ENCODE results near the gene ITSN1. TPM values are rescaled to one million over a fixed set of nuclear protein-coding genes. Genes with fewer than 3 reads are reported as not detected.

The ITSN1 gene
- total and polyA plus RNA-seq, 2 of the 13 experiments (the other 11 are each of a cell fraction or from before 2014, with no cell fraction given) = 26.1 to 33.8 TPM

DNA sequence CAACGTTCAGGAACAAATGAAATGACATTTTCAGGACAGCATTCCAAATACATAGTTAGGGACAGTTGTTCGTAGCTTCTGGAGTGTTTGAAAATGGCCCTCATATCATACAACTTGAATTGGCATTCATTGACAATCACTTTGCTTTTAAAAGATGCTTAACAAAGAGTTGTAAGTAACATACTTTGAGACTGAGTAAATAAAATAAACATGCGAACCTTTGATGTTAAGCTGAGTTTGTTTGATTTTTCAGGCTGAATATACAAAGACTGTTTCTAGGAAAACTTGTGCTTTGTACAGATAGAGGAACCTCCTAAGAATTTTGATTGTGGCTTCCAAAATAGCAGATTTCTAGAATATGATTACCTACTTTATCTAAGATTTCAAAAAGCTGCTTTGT is 45.3 kb downstream of the ITSN1 start (continued):
- TF ChIP-seq, protein P1, sequence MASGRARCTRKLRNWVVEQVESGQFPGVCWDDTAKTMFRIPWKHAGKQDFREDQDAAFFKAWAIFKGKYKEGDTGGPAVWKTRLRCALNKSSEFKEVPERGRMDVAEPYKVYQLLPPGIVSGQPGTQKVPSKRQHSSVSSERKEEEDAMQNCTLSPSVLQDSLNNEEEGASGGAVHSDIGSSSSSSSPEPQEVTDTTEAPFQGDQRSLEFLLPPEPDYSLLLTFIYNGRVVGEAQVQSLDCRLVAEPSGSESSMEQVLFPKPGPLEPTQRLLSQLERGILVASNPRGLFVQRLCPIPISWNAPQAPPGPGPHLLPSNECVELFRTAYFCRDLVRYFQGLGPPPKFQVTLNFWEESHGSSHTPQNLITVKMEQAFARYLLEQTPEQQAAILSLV (CRISPR knock-in tag; IDR thresholded peaks at IDR 0.05; ENCODE audit: borderline replicate concordance) = no peak
- TF ChIP-seq TCF7L2 (IDR thresholded peaks at IDR 0.05; ENCODE audit: low read depth, low read length) = peak; percentile 86
- TF ChIP-seq ZNF749 (CRISPR knock-in tag; IDR thresholded peaks at IDR 0.05; ENCODE audit: borderline replicate concordance) = no peak
- 0 out of 2 replicates have a peak, but pooled peaks have one; percentile 27 for TF ChIP-seq ZNF24 (IDR thresholded peaks at IDR 0.05)
- TF ChIP-seq ZMYM2 (CRISPR knock-in tag; IDR thresholded peaks at IDR 0.05) = no peak
- no peak for TF ChIP-seq SOX6 (IDR thresholded peaks at IDR 0.05)
- TF ChIP-seq SOX6 (CRISPR knock-in tag; IDR thresholded peaks at IDR 0.05) = peak; percentile 86
- peak; percentile 97 for TF ChIP-seq SOX5 (CRISPR knock-in tag; IDR thresholded peaks at IDR 0.05; ENCODE audit: borderline replicate concordance)
- TF ChIP-seq YY1 (IDR thresholded peaks at IDR 0.05; ENCODE audit: insufficient read depth, insufficient replicate concordance, low read depth, low read length) = no peak
- TF ChIP-seq REXO4 (CRISPR knock-in tag; IDR thresholded peaks at IDR 0.05; ENCODE audit: borderline replicate concordance) = no peak
- peak; percentile 46; the same call in 1 of the 2 replicates for TF ChIP-seq SAP130 (CRISPR knock-in tag; IDR thresholded peaks at IDR 0.05; ENCODE audit: low read depth)
- 0 out of 2 replicates have a peak, but pooled peaks have one; percentile 52 for TF ChIP-seq FOXA1 (IDR thresholded peaks at IDR 0.05)
- peak; percentile 88 for TF ChIP-seq FOXA1 (CRISPR knock-in tag; IDR thresholded peaks at IDR 0.05)
- TF ChIP-seq ATAD3A (CRISPR knock-in tag; IDR thresholded peaks at IDR 0.05) = no peak
- no peak for TF ChIP-seq ZNF75D (CRISPR knock-in tag; IDR thresholded peaks at IDR 0.05; ENCODE audit: borderline replicate concordance)
- no peak for TF ChIP-seq ZNF850 (CRISPR knock-in tag; conservative IDR thresholded peaks at IDR 0.05)
- no peak for TF ChIP-seq ZNF296 (CRISPR knock-in tag; conservative IDR thresholded peaks at IDR 0.05)
- no peak for TF ChIP-seq MZF1 (CRISPR knock-in tag; IDR thresholded peaks at IDR 0.05; ENCODE audit: borderline replicate concordance)
- no peak for TF ChIP-seq ZNF207 (IDR thresholded peaks at IDR 0.05; ENCODE audit: borderline replicate concordance)
- TF ChIP-seq, protein P2, sequence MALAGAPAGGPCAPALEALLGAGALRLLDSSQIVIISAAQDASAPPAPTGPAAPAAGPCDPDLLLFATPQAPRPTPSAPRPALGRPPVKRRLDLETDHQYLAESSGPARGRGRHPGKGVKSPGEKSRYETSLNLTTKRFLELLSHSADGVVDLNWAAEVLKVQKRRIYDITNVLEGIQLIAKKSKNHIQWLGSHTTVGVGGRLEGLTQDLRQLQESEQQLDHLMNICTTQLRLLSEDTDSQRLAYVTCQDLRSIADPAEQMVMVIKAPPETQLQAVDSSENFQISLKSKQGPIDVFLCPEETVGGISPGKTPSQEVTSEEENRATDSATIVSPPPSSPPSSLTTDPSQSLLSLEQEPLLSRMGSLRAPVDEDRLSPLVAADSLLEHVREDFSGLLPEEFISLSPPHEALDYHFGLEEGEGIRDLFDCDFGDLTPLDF (CRISPR knock-in tag; IDR thresholded peaks at IDR 0.05) = no peak
- TF ChIP-seq, protein P3, sequence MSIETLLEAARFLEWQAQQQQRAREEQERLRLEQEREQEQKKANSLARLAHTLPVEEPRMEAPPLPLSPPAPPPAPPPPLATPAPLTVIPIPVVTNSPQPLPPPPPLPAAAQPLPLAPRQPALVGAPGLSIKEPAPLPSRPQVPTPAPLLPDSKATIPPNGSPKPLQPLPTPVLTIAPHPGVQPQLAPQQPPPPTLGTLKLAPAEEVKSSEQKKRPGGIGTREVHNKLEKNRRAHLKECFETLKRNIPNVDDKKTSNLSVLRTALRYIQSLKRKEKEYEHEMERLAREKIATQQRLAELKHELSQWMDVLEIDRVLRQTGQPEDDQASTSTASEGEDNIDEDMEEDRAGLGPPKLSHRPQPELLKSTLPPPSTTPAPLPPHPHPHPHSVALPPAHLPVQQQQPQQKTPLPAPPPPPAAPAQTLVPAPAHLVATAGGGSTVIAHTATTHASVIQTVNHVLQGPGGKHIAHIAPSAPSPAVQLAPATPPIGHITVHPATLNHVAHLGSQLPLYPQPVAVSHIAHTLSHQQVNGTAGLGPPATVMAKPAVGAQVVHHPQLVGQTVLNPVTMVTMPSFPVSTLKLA (IDR thresholded peaks at IDR 0.05) = no peak
- no peak for TF ChIP-seq CAMTA2 (CRISPR knock-in tag; IDR thresholded peaks at IDR 0.05; ENCODE audit: borderline replicate concordance)
- no peak for TF ChIP-seq RBAK (CRISPR knock-in tag; IDR thresholded peaks at IDR 0.05)
- TF ChIP-seq, protein P4, sequence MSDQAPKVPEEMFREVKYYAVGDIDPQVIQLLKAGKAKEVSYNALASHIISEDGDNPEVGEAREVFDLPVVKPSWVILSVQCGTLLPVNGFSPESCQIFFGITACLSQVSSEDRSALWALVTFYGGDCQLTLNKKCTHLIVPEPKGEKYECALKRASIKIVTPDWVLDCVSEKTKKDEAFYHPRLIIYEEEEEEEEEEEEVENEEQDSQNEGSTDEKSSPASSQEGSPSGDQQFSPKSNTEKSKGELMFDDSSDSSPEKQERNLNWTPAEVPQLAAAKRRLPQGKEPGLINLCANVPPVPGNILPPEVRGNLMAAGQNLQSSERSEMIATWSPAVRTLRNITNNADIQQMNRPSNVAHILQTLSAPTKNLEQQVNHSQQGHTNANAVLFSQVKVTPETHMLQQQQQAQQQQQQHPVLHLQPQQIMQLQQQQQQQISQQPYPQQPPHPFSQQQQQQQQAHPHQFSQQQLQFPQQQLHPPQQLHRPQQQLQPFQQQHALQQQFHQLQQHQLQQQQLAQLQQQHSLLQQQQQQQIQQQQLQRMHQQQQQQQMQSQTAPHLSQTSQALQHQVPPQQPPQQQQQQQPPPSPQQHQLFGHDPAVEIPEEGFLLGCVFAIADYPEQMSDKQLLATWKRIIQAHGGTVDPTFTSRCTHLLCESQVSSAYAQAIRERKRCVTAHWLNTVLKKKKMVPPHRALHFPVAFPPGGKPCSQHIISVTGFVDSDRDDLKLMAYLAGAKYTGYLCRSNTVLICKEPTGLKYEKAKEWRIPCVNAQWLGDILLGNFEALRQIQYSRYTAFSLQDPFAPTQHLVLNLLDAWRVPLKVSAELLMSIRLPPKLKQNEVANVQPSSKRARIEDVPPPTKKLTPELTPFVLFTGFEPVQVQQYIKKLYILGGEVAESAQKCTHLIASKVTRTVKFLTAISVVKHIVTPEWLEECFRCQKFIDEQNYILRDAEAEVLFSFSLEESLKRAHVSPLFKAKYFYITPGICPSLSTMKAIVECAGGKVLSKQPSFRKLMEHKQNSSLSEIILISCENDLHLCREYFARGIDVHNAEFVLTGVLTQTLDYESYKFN (CRISPR knock-in tag; conservative IDR thresholded peaks at IDR 0.05) = peak; percentile 49; the same call in 1 of the 2 replicates
